ENCODE results near the gene IRF9.

Gene IRF9

GRCh38 chr14:24206260-24207103 is 45.4 kb downstream of the IRF9 start:
- TF ChIP-seq EZH2 (optimal IDR thresholded peaks at IDR 0.05; ENCODE audit: low read depth, low read length) (no peak), CTCF (IDR thresholded peaks at IDR 0.05; ENCODE audit: low read length) (no peak), EZH2phosphoT487 (IDR thresholded peaks at IDR 0.05; ENCODE audit: low read length) (no peak)
- no peaks in the 10 kb centered on the region for H3K9me2 ChIP-seq (replicated peaks; ENCODE audit: insufficient read depth, low read length)

GRCh38 chr14:24207104-24207551 is 46.1 kb downstream of the IRF9 start:
- Histone ChIP-seq H3K9me2 (replicated peaks; ENCODE audit: insufficient read depth, low read length) (no peaks in the 10 kb centered on the region), H3K4me1 (ENCODE audit: low read length) (no peaks in the 10 kb centered on the region), H3K27ac (ENCODE audit: low read length) (no peak overlapping the region), H3K27me3 (replicated peaks; ENCODE audit: insufficient read depth, low read length) (no peaks in the 10 kb centered on the region), H3K9ac (ENCODE audit: low read length) (no peak overlapping the region), H3K79me2 (ENCODE audit: low read length) (peaks cover 6% of the 10 kb centered on the region), H2AFZ (ENCODE audit: low read length) (no peak overlapping the region), H3K36me3 (replicated peaks; ENCODE audit: insufficient read depth, low read length) (no peaks in the 10 kb centered on the region), H3K9me3 (replicated peaks; ENCODE audit: insufficient read depth, low read length) (no peaks in the 10 kb centered on the region), H3K4me2 (ENCODE audit: low read depth, low read length) (no peak overlapping the region), H3F3A (ENCODE audit: insufficient read depth, low read length) (no peaks in the 10 kb centered on the region), H3K4me3 (ENCODE audit: low read length) (no peak overlapping the region), H4K20me1 (ENCODE audit: insufficient read depth, low read length) (no peaks in the 10 kb centered on the region)
- DNase-seq = no peak
- TF ChIP-seq EZH2 (optimal IDR thresholded peaks at IDR 0.05; ENCODE audit: low read depth, low read length) = no peak
- TF ChIP-seq CTCF (IDR thresholded peaks at IDR 0.05; ENCODE audit: low read length) = no peak

More at GRCh38 chr14:24206260-24207103, 45.4 kb downstream of the IRF9 start:
- no peak overlapping the region for H3K9ac ChIP-seq (ENCODE audit: low read length)
- no peak for DNase-seq
- no peaks in the 10 kb centered on the region for H3K9me3 ChIP-seq (replicated peaks; ENCODE audit: insufficient read depth, low read length)
- no peaks in the 10 kb centered on the region for H3K27me3 ChIP-seq (replicated peaks; ENCODE audit: insufficient read depth, low read length)
- no peaks in the 10 kb centered on the region for H3K4me1 ChIP-seq (ENCODE audit: low read length)
- H3F3A ChIP-seq (ENCODE audit: insufficient read depth, low read length) = no peaks in the 10 kb centered on the region
- no peak overlapping the region for H3K4me3 ChIP-seq (ENCODE audit: low read length)
- no peaks in the 10 kb centered on the region for H3K36me3 ChIP-seq (replicated peaks; ENCODE audit: insufficient read depth, low read length)
- no peaks in the 10 kb centered on the region for H4K20me1 ChIP-seq (ENCODE audit: insufficient read depth, low read length)
- H2AFZ ChIP-seq (ENCODE audit: low read length) = no peak overlapping the region
- peaks cover 3% of the 10 kb centered on the region for H3K79me2 ChIP-seq (ENCODE audit: low read length)
- no peak overlapping the region for H3K27ac ChIP-seq (ENCODE audit: low read length)
- H3K4me2 ChIP-seq (ENCODE audit: low read depth, low read length) = no peak overlapping the region

GRCh38 chr14:24207625-24208024 is 46.6 kb downstream of the IRF9 start:
- H3K4me2 ChIP-seq (ENCODE audit: low read depth, low read length) = no peak overlapping the region
- H4K20me1 ChIP-seq (ENCODE audit: insufficient read depth, low read length) = no peaks in the 10 kb centered on the region
- H3K79me2 ChIP-seq (ENCODE audit: low read length) = peaks cover 6% of the 10 kb centered on the region
- no peak overlapping the region for H3K27ac ChIP-seq (ENCODE audit: low read length)
- H3K9me3 ChIP-seq (replicated peaks; ENCODE audit: insufficient read depth, low read length) = no peaks in the 10 kb centered on the region
- no peak overlapping the region for H3K9ac ChIP-seq (ENCODE audit: low read length)
- no peaks in the 10 kb centered on the region for H3K27me3 ChIP-seq (replicated peaks; ENCODE audit: insufficient read depth, low read length)
- H3F3A ChIP-seq (ENCODE audit: insufficient read depth, low read length) = no peaks in the 10 kb centered on the region
- no peak overlapping the region for H3K4me3 ChIP-seq (ENCODE audit: low read length)
- H3K36me3 ChIP-seq (replicated peaks; ENCODE audit: insufficient read depth, low read length) = no peaks in the 10 kb centered on the region
- TF ChIP-seq EZH2phosphoT487 (IDR thresholded peaks at IDR 0.05; ENCODE audit: low read length) (no peak), CTCF (IDR thresholded peaks at IDR 0.05; ENCODE audit: low read length) (no peak), EZH2 (optimal IDR thresholded peaks at IDR 0.05; ENCODE audit: low read depth, low read length) (no peak)
- no peaks in the 10 kb centered on the region for H3K9me2 ChIP-seq (replicated peaks; ENCODE audit: insufficient read depth, low read length)
- no peak overlapping the region for H2AFZ ChIP-seq (ENCODE audit: low read length)
- no peaks in the 10 kb centered on the region for H3K4me1 ChIP-seq (ENCODE audit: low read length)
- DNase-seq = no peak
